Skin of body (tissue), 2 donors: Measurements from ENCODE around the gene CLTB. TPM values are rescaled to one million over a fixed set of nuclear protein-coding genes. Genes with fewer than 3 reads are reported as not detected.

Source experiments
- DNase-seq: peaks from one replicate; lab custom pipeline; 2025; lab: John Stamatoyannopoulos, UW
- total RNA-seq: library from RNA; depleted of rRNA; stranded (reverse); fragments of >200 nt; gene quantifications from one replicate; pipeline ENCODE4 v1.2.3, GENCODE V29; 2014

The CLTB gene
- total RNA-seq, 1 donor from 2014 or later, result 63.0 TPM

- DNase-seq, result no peak
Observed at GRCh38 chr5:176383248-176383905, 33.0 kb downstream of the CLTB start.

GRCh38 chr5:176382721-176383120 is 33.6 kb downstream of the CLTB start:
- no peak for DNase-seq

GRCh38 chr5:176381979-176382378 is 34.4 kb downstream of the CLTB start:
- DNase-seq, result no peak

GRCh38 chr5:176381423-176381822 is 34.9 kb downstream of the CLTB start:
- DNase-seq, result no peak

- DNase-seq, result no peak
Observed at GRCh38 chr5:176379881-176380280, 36.5 kb downstream of the CLTB start.

GRCh38 chr5:176373100-176373818 is 43.1 kb downstream of the CLTB start:
- no peak for DNase-seq

- no peak for DNase-seq
Observed at GRCh38 chr5:176371621-176372539, 44.5 kb downstream of the CLTB start.

- DNase-seq, result no peak
Observed at GRCh38 chr5:176369934-176370711, 46.2 kb downstream of the CLTB start.

- no peak for DNase-seq
Observed at GRCh38 chr5:176368726-176369125, 47.6 kb downstream of the CLTB start.

GRCh38 chr5:176366232-176366894 is 50.0 kb downstream of the CLTB start:
- no peak for DNase-seq

GRCh38 chr5:176365351-176366231 is 50.7 kb downstream of the CLTB start, which contains the start of gene ARL10:
ARL10 (plus strand) TSS chr5:176365487; CDS start chr5:176365564, 77 bp downstream.
- DNase-seq, result peak; percentile 18

- DNase-seq, result no peak
Observed at GRCh38 chr5:176364765-176365350, 51.5 kb downstream of the CLTB start.

GRCh38 chr5:176362233-176362490 is 54.2 kb downstream of the CLTB start:
- DNase-seq, result no peak

- peak; percentile 88 for DNase-seq
Observed at GRCh38 chr5:176361437-176362232, 54.7 kb downstream of the CLTB start, which contains the start of gene KIAA1191. KIAA1191 (minus strand) TSS chr5:176361764; CDS start chr5:176359508, 2,256 bp downstream.

GRCh38 chr5:176360894-176361436 is 55.4 kb downstream of the CLTB start:
- DNase-seq, result no peak

GRCh38 chr5:176359658-176360057 is 56.7 kb downstream of the CLTB start:
- DNase-seq, result no peak

GRCh38 chr5:176356179-176356566 is 60.2 kb downstream of the CLTB start:
- no peak for DNase-seq
